ENCODE results near the gene ST6GAL2. TPM values are rescaled to one million over a fixed set of nuclear protein-coding genes. Genes with fewer than 3 reads are reported as not detected.

The ST6GAL2 gene
- polyA plus RNA-seq, 2 of the 4 experiments (the other 2 are of a cell fraction) = 26.2 to 52.6 TPM

- POLR2A ChIA-PET = no interaction called here
- Histone ChIP-seq H3K27ac (no peak overlapping the region), H3K9me3 (no peaks in the 10 kb centered on the region), H3K4me3 (no peak overlapping the region), H3K4me2 (no peak overlapping the region), H3K4me1 (peaks cover 51% of the 10 kb centered on the region)
- ATAC-seq = no peak
- CTCF ChIA-PET = no interaction called here
- no peak for TF ChIP-seq HOXA7 (CRISPR knock-in tag; IDR thresholded peaks at IDR 0.05)
- TF ChIP-seq, protein P1, sequence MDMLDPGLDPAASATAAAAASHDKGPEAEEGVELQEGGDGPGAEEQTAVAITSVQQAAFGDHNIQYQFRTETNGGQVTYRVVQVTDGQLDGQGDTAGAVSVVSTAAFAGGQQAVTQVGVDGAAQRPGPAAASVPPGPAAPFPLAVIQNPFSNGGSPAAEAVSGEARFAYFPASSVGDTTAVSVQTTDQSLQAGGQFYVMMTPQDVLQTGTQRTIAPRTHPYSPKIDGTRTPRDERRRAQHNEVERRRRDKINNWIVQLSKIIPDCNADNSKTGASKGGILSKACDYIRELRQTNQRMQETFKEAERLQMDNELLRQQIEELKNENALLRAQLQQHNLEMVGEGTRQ (IDR thresholded peaks at IDR 0.05) = no peak
- no peak for TF ChIP-seq PHF8 (IDR thresholded peaks at IDR 0.05; ENCODE audit: borderline replicate concordance, low read depth)
- DNase-seq (ENCODE audit: low read depth in 1 of 2, low spot score in 1 of 2) = no peak
- no peak for FAIRE-seq
- WGBS (ENCODE audit: missing lambda C conversion rate) = 75% methylated on average over 5 of the region's 5 CpGs
Measured at GRCh38 chr2:106876699-106877098, 9.3 kb downstream of the ST6GAL2 start.

DNA sequence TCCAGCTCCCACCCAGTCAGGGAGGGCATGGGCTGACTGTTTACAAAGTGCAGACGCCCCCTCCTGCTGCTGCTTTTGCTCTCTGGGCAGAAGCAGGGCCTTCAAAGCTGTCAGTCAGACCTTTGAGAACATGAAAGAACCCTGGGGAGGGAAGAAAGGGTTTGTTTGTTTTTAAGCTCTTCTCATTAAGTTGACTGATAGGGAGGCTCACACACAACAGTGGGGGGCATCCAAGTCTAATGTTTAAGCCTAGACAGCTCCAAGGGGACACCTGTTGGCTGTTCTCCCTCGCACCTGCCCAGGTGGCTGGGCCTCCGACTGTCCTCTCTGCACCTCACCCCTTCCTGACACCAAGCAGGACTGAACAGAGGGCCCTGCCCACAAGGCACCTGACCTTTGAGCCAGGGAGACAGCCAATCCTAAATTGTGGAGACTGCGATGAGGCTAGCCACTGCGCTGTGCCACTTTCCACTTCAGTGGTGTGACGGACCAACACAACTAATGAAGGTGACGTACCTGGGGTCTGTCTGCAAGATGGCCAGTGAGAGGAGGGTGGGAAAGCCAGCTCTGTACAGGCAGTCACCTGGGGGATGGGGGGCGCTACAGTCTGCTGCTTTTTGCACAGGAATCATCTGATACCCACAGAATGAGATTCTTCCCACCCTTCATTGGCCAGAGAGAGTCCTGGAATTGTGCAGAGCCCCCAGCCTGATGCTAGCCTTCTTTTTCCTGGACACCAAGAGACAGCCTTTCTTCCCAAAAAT is 16.3 kb downstream of the ST6GAL2 start:
- Histone ChIP-seq H3K27ac (no peak overlapping the region), H3K4me3 (no peak overlapping the region), H3K4me1 (peaks cover 65% of the 10 kb centered on the region), H3K9me3 (no peaks in the 10 kb centered on the region), H3K4me2 (peak overlapping the region; percentile 4; the same call in 2 of the 3 replicates)
- DNase-seq (ENCODE audit: low read depth in 1 of 2, low spot score in 1 of 2) (no peak), ATAC-seq (peak; percentile 24 to 38; a peak in 5 of 6 replicates), FAIRE-seq (no peak)
- no peak for TF ChIP-seq FOSB (CRISPR knock-in tag; IDR thresholded peaks at IDR 0.05)
- TF ChIP-seq KDM5A (IDR thresholded peaks at IDR 0.05) = no peak
- 78% methylated on average over 7 of the region's 8 CpGs for WGBS (ENCODE audit: missing lambda C conversion rate)
- ChIA-PET CTCF (interaction anchor here (0.5 to 1.2 kb wide), 2 partner anchors 22 to 330 kb away, joined by 3 to 4 read pairs; no protein-coding TSS in a partner anchor), POLR2A (no interaction called here)

- ATAC-seq (peak; percentile 57 to 62; a peak in 4 of 6 replicates), FAIRE-seq (no peak), DNase-seq (ENCODE audit: low read depth in 1 of 2, low spot score in 1 of 2) (peak in 1 of 2 experiments; percentile 33)
- no peaks in the 10 kb centered on the region for H3K9me3 ChIP-seq
- H3K4me1 ChIP-seq = peaks cover 79% of the 10 kb centered on the region
- ChIA-PET POLR2A (no interaction called here), CTCF (no interaction called here)
- H3K4me3 ChIP-seq = no peak overlapping the region
- WGBS (ENCODE audit: missing lambda C conversion rate) = 58% methylated on average over 7 of the region's 7 CpGs
- no peak overlapping the region for H3K4me2 ChIP-seq
- TF ChIP-seq CTCF (IDR thresholded peaks at IDR 0.05) = peak; percentile 38
- TF ChIP-seq PHF8 (IDR thresholded peaks at IDR 0.05; ENCODE audit: borderline replicate concordance, low read depth) = no peak
- no peak overlapping the region for H3K27ac ChIP-seq
Measured at GRCh38 chr2:106868275-106868674, 17.7 kb downstream of the ST6GAL2 start.

DNA sequence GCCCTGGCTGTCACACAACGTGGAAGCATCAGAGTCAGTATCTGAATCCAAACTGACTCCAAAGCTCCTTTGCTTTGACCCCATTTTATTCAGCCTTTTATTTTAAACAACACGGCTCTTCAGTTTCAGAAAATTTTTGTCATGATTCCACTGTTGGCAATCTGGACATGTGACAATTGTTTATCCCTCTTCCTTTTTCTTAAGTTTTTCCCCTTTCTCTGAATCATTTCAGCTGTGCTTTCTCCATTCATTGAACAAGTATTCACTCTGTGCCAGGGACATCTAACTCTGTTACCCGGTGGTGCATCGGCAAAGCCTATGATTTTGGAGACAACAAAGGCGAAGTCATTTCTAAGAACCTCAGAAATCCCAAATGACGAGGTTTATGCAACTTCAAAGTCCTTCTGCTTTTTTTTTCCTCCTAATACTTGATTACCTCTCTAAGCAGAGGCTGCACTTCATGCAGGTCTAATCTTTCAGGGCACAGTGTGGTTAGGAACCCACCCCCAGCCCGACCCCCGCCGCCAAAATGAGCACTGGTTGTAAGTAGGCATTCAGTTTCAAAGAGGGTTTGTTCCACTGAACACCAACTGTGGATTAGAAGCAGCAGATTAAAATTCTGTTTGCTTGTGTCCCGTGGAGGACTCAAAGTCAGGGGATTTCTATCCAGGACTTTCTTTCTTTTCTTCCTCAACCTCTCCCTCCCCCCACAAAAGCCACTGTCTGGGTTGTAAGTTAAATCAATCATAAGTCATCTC is 18.6 kb downstream of the ST6GAL2 start:
- no peak overlapping the region for H3K27ac ChIP-seq
- peaks cover 79% of the 10 kb centered on the region for H3K4me1 ChIP-seq
- DNase-seq (ENCODE audit: low read depth in 1 of 2, low spot score in 1 of 2) (no peak), ATAC-seq (no peak), FAIRE-seq (no peak)
- 0 out of 3 replicates have a peak overlapping the region, but pooled peaks have one; percentile 13 for H3K4me2 ChIP-seq
- no peaks in the 10 kb centered on the region for H3K9me3 ChIP-seq
- H3K4me3 ChIP-seq = no peak overlapping the region
- TF ChIP-seq RNF2 (IDR thresholded peaks at IDR 0.05; ENCODE audit: borderline replicate concordance, low read depth) = no peak
- POLR2A ChIA-PET = no interaction called here
- WGBS (ENCODE audit: missing lambda C conversion rate) = 77% methylated on average over 10 of the region's 10 CpGs
- CTCF ChIA-PET = no interaction called here

GRCh38 chr2:106866641-106867040 is 19.3 kb downstream of the ST6GAL2 start:
- FAIRE-seq = no peak
- no peak for ATAC-seq
- peaks cover 71% of the 10 kb centered on the region for H3K4me1 ChIP-seq
- H3K9me3 ChIP-seq = no peaks in the 10 kb centered on the region
- no peak overlapping the region for H3K27ac ChIP-seq
- POLR2A ChIA-PET = no interaction called here
- DNase-seq (ENCODE audit: low read depth in 1 of 2, low spot score in 1 of 2) = no peak
- 78% methylated on average over 3 of the region's 3 CpGs for WGBS (ENCODE audit: missing lambda C conversion rate)
- H3K4me3 ChIP-seq = no peak overlapping the region
- CTCF ChIA-PET = no interaction called here
- H3K4me2 ChIP-seq = 0 out of 3 replicates have a peak overlapping the region, but pooled peaks have one; percentile 11
- TF ChIP-seq NPAS2 (CRISPR knock-in tag; IDR thresholded peaks at IDR 0.05; ENCODE audit: borderline replicate concordance) (no peak), RAD21 (conservative IDR thresholded peaks at IDR 0.05 in 1 of 2, IDR thresholded peaks at IDR 0.05 in 1 of 2) (no peak), RARB (CRISPR knock-in tag; IDR thresholded peaks at IDR 0.05) (no peak), MAX (IDR thresholded peaks at IDR 0.05) (no peak), RFX5 (IDR thresholded peaks at IDR 0.05) (no peak), ZSCAN20 (CRISPR knock-in tag; IDR thresholded peaks at IDR 0.05) (no peak), E2F6 (IDR thresholded peaks at IDR 0.05; ENCODE audit: borderline replicate concordance, low read depth) (no peak), ZC3H11A (IDR thresholded peaks at IDR 0.05) (no peak), MAZ (IDR thresholded peaks at IDR 0.05; ENCODE audit: borderline replicate concordance, low read depth, low read length) (no peak), CEBPB (IDR thresholded peaks at IDR 0.05) (no peak), EHF (CRISPR knock-in tag; IDR thresholded peaks at IDR 0.05) (no peak)
- TF ChIP-seq, protein P2, sequence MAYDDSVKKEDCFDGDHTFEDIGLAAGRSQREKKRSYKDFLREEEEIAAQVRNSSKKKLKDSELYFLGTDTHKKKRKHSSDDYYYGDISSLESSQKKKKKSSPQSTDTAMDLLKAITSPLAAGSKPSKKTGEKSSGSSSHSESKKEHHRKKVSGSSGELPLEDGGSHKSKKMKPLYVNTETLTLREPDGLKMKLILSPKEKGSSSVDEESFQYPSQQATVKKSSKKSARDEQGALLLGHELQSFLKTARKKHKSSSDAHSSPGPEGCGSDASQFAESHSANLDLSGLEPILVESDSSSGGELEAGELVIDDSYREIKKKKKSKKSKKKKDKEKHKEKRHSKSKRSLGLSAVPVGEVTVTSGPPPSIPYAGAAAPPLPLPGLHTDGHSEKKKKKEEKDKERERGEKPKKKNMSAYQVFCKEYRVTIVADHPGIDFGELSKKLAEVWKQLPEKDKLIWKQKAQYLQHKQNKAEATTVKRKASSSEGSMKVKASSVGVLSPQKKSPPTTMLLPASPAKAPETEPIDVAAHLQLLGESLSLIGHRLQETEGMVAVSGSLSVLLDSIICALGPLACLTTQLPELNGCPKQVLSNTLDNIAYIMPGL (CRISPR knock-in tag; IDR thresholded peaks at IDR 0.05; ENCODE audit: borderline replicate concordance) = no peak
